ENCODE data around the gene ETS2.
A peak's percentile ranks its signal among the peaks of the same experiment; 100 is the strongest.
"Not testable (repeated sequence)": the region's sequence is repeated elsewhere in the genome, so short reads cannot be mapped to it uniquely, and the experiment has no call there.

The ETS2 gene

GRCh38 chr21:38843806-38844503, 38.2 kb downstream of the ETS2 start:
- Histone ChIP-seq H3K27ac (ENCODE audit: low read depth, low read length) (no peak overlapping the region), H3K4me3 (ENCODE audit: low read depth in 1 of 2, low read length in 2 of 2) (no peak overlapping the region), H3K36me3 (ENCODE audit: insufficient read depth, low read length) (no peaks in the 10 kb centered on the region), H3K27me3 (ENCODE audit: control insufficient read depth in 1 of 2, insufficient read depth in 2 of 2, low read length in 2 of 2) (no peaks in the 10 kb centered on the region), H3K9ac (ENCODE audit: low read length) (no peak overlapping the region), H3K4me1 (ENCODE audit: insufficient read depth, low read length) (peaks cover 10% of the 10 kb centered on the region), H3K9me3 (ENCODE audit: low read length) (no peaks in the 10 kb centered on the region)

- H3K4me3 ChIP-seq (ENCODE audit: low read depth in 1 of 2, low read length in 2 of 2); H3K27ac ChIP-seq (ENCODE audit: low read depth, low read length); H3K9ac ChIP-seq (ENCODE audit: low read length); H3K9me3 ChIP-seq (ENCODE audit: low read length); H3K27me3 ChIP-seq (ENCODE audit: control insufficient read depth in 1 of 2, insufficient read depth in 2 of 2, low read length in 2 of 2); H3K36me3 ChIP-seq (ENCODE audit: insufficient read depth, low read length): not testable (repeated sequence)
- peaks cover 10% of the 10 kb centered on the region for H3K4me1 ChIP-seq (ENCODE audit: insufficient read depth, low read length)
Measured at GRCh38 chr21:38845374-38845773, 39.6 kb downstream of the ETS2 start.

GRCh38 chr21:38847556-38847955, 41.8 kb downstream of the ETS2 start:
- no peaks in the 10 kb centered on the region for H3K9me3 ChIP-seq (ENCODE audit: low read length)
- no peaks in the 10 kb centered on the region for H3K36me3 ChIP-seq (ENCODE audit: insufficient read depth, low read length)

GRCh38 chr21:38848187-38848609, 42.5 kb downstream of the ETS2 start:
- Histone ChIP-seq H3K9ac (ENCODE audit: low read length) (no peak overlapping the region), H3K9me3 (ENCODE audit: low read length) (no peaks in the 10 kb centered on the region), H3K27ac (ENCODE audit: low read depth, low read length) (peak overlapping the region; percentile 51), H3K36me3 (ENCODE audit: insufficient read depth, low read length) (no peaks in the 10 kb centered on the region), H3K4me3 (ENCODE audit: low read depth in 1 of 2, low read length in 2 of 2) (no peak overlapping the region), H3K27me3 (ENCODE audit: control insufficient read depth in 1 of 2, insufficient read depth in 2 of 2, low read length in 2 of 2) (no peaks in the 10 kb centered on the region), H3K4me1 (ENCODE audit: insufficient read depth, low read length) (peaks cover 10% of the 10 kb centered on the region)

More at GRCh38 chr21:38847556-38847955, 41.8 kb downstream of the ETS2 start:
- Histone ChIP-seq H3K4me1 (ENCODE audit: insufficient read depth, low read length) (peaks cover 10% of the 10 kb centered on the region), H3K4me3 (ENCODE audit: low read depth in 1 of 2, low read length in 2 of 2) (no peak overlapping the region), H3K27ac (ENCODE audit: low read depth, low read length) (peak overlapping the region; percentile 51), H3K27me3 (ENCODE audit: control insufficient read depth in 1 of 2, insufficient read depth in 2 of 2, low read length in 2 of 2) (no peaks in the 10 kb centered on the region), H3K9ac (ENCODE audit: low read length) (no peak overlapping the region)

GRCh38 chr21:38849776-38850175, 44.0 kb downstream of the ETS2 start:
- H3K4me1 ChIP-seq (ENCODE audit: insufficient read depth, low read length): peaks cover 10% of the 10 kb centered on the region
- H3K27ac ChIP-seq (ENCODE audit: low read depth, low read length): no peak overlapping the region
- no peaks in the 10 kb centered on the region for H3K36me3 ChIP-seq (ENCODE audit: insufficient read depth, low read length)
- no peak overlapping the region for H3K9ac ChIP-seq (ENCODE audit: low read length)
- H3K27me3 ChIP-seq (ENCODE audit: control insufficient read depth in 1 of 2, insufficient read depth in 2 of 2, low read length in 2 of 2): no peaks in the 10 kb centered on the region
- H3K4me3 ChIP-seq (ENCODE audit: low read depth in 1 of 2, low read length in 2 of 2): no peak overlapping the region
- H3K9me3 ChIP-seq (ENCODE audit: low read length): no peaks in the 10 kb centered on the region

- no peaks in the 10 kb centered on the region for H3K27me3 ChIP-seq (ENCODE audit: control insufficient read depth in 1 of 2, insufficient read depth in 2 of 2, low read length in 2 of 2)
- no peak overlapping the region for H3K9ac ChIP-seq (ENCODE audit: low read length)
- H3K4me1 ChIP-seq (ENCODE audit: insufficient read depth, low read length): peaks cover 10% of the 10 kb centered on the region
- H3K27ac ChIP-seq (ENCODE audit: low read depth, low read length): no peak overlapping the region
- H3K9me3 ChIP-seq (ENCODE audit: low read length): no peaks in the 10 kb centered on the region
- H3K36me3 ChIP-seq (ENCODE audit: insufficient read depth, low read length): no peaks in the 10 kb centered on the region
- no peak overlapping the region for H3K4me3 ChIP-seq (ENCODE audit: low read depth in 1 of 2, low read length in 2 of 2)
Measured at GRCh38 chr21:38850277-38850951, 44.7 kb downstream of the ETS2 start.

GRCh38 chr21:38851101-38851500, 45.4 kb downstream of the ETS2 start:
- Histone ChIP-seq H3K9ac (ENCODE audit: low read length) (no peak overlapping the region), H3K4me3 (ENCODE audit: low read depth in 1 of 2, low read length in 2 of 2) (no peak overlapping the region), H3K36me3 (ENCODE audit: insufficient read depth, low read length) (no peaks in the 10 kb centered on the region), H3K9me3 (ENCODE audit: low read length) (no peaks in the 10 kb centered on the region), H3K27me3 (ENCODE audit: control insufficient read depth in 1 of 2, insufficient read depth in 2 of 2, low read length in 2 of 2) (no peaks in the 10 kb centered on the region), H3K27ac (ENCODE audit: low read depth, low read length) (no peak overlapping the region), H3K4me1 (ENCODE audit: insufficient read depth, low read length) (peaks cover 10% of the 10 kb centered on the region)

- peaks cover 8% of the 10 kb centered on the region for H3K4me1 ChIP-seq (ENCODE audit: insufficient read depth, low read length)
- H3K9ac ChIP-seq (ENCODE audit: low read length): no peak overlapping the region
- no peak overlapping the region for H3K4me3 ChIP-seq (ENCODE audit: low read depth in 1 of 2, low read length in 2 of 2)
- H3K36me3 ChIP-seq (ENCODE audit: insufficient read depth, low read length): no peaks in the 10 kb centered on the region
- H3K27ac ChIP-seq (ENCODE audit: low read depth, low read length): no peak overlapping the region
- no peaks in the 10 kb centered on the region for H3K9me3 ChIP-seq (ENCODE audit: low read length)
- no peaks in the 10 kb centered on the region for H3K27me3 ChIP-seq (ENCODE audit: control insufficient read depth in 1 of 2, insufficient read depth in 2 of 2, low read length in 2 of 2)
Measured at GRCh38 chr21:38852278-38852677, 46.5 kb downstream of the ETS2 start.

GRCh38 chr21:38852708-38853107, 47.0 kb downstream of the ETS2 start:
- Histone ChIP-seq H3K27ac (ENCODE audit: low read depth, low read length) (no peak overlapping the region), H3K4me3 (ENCODE audit: low read depth in 1 of 2, low read length in 2 of 2) (no peak overlapping the region), H3K9me3 (ENCODE audit: low read length) (no peaks in the 10 kb centered on the region), H3K36me3 (ENCODE audit: insufficient read depth, low read length) (no peaks in the 10 kb centered on the region), H3K4me1 (ENCODE audit: insufficient read depth, low read length) (peaks cover 4% of the 10 kb centered on the region), H3K9ac (ENCODE audit: low read length) (no peak overlapping the region), H3K27me3 (ENCODE audit: control insufficient read depth in 1 of 2, insufficient read depth in 2 of 2, low read length in 2 of 2) (no peaks in the 10 kb centered on the region)

- Histone ChIP-seq H3K36me3 (ENCODE audit: insufficient read depth, low read length) (no peaks in the 10 kb centered on the region), H3K9me3 (ENCODE audit: low read length) (no peaks in the 10 kb centered on the region), H3K27ac (ENCODE audit: low read depth, low read length) (no peak overlapping the region), H3K4me3 (ENCODE audit: low read depth in 1 of 2, low read length in 2 of 2) (no peak overlapping the region), H3K4me1 (ENCODE audit: insufficient read depth, low read length) (no peaks in the 10 kb centered on the region), H3K9ac (ENCODE audit: low read length) (no peak overlapping the region), H3K27me3 (ENCODE audit: control insufficient read depth in 1 of 2, insufficient read depth in 2 of 2, low read length in 2 of 2) (no peaks in the 10 kb centered on the region)
Measured at GRCh38 chr21:38853421-38853919, 47.7 kb downstream of the ETS2 start.

- Histone ChIP-seq H3K9me3 (ENCODE audit: low read length) (no peaks in the 10 kb centered on the region), H3K4me1 (ENCODE audit: insufficient read depth, low read length) (no peaks in the 10 kb centered on the region), H3K27me3 (ENCODE audit: control insufficient read depth in 1 of 2, insufficient read depth in 2 of 2, low read length in 2 of 2) (no peaks in the 10 kb centered on the region), H3K36me3 (ENCODE audit: insufficient read depth, low read length) (no peaks in the 10 kb centered on the region), H3K4me3 (ENCODE audit: low read depth in 1 of 2, low read length in 2 of 2) (no peak overlapping the region), H3K9ac (ENCODE audit: low read length) (no peak overlapping the region), H3K27ac (ENCODE audit: low read depth, low read length) (no peak overlapping the region)
Measured at GRCh38 chr21:38857152-38857825, 51.6 kb downstream of the ETS2 start.

Measured in muscle layer of colon (tissue), 2 donors.